ENCODE results near the gene MAP3K4. TPM values are rescaled to one million over a fixed set of nuclear protein-coding genes. Genes with fewer than 3 reads are reported as not detected.
A peak's percentile ranks its signal among the peaks of the same experiment; 100 is the strongest.

The MAP3K4 gene
- total RNA-seq, 1 donor: 31.1 TPM

DNA sequence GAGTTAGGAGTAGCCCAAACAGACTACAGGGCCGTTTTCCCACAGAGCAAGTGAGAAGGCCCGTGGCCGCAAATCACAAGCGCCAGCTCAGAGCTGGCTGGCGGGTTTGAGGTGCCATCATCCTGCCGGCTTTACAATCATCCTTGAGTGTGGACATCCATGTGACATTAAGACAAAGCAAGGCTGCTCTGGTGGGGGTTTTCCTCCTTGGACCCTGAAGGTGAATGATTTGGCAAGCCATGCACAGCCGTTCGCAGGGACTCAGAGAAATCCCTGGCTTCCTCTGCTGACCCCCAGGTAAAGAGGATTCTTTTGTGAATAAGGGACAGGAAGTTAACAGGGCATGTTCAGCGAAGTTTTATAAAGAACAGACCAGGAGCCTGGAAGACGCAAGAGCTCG is 145.1 kb downstream of the MAP3K4 start:
- Histone ChIP-seq H3K27me3 (ENCODE audit: insufficient read depth, low read length) (no peaks in the 10 kb centered on the region), H3K4me1 (ENCODE audit: insufficient read depth, low read length) (peaks cover 12% of the 10 kb centered on the region), H3K27ac (ENCODE audit: low read depth, low read length) (no peak overlapping the region), H3K79me2 (ENCODE audit: insufficient read depth, low read length) (no peaks in the 10 kb centered on the region), H3K4me2 (ENCODE audit: insufficient read depth, low read length) (no peak overlapping the region), H3K36me3 (ENCODE audit: insufficient read depth, low read length) (peaks cover 14% of the 10 kb centered on the region), H4K20me1 (ENCODE audit: insufficient read depth, low read length) (no peaks in the 10 kb centered on the region), H3K9me3 (ENCODE audit: low read depth, low read length) (no peaks in the 10 kb centered on the region), H3K4me3 (ENCODE audit: insufficient read depth, low read length) (no peak overlapping the region), H2AFZ (ENCODE audit: low read length) (no peak overlapping the region)
- TF ChIP-seq, protein P1, sequence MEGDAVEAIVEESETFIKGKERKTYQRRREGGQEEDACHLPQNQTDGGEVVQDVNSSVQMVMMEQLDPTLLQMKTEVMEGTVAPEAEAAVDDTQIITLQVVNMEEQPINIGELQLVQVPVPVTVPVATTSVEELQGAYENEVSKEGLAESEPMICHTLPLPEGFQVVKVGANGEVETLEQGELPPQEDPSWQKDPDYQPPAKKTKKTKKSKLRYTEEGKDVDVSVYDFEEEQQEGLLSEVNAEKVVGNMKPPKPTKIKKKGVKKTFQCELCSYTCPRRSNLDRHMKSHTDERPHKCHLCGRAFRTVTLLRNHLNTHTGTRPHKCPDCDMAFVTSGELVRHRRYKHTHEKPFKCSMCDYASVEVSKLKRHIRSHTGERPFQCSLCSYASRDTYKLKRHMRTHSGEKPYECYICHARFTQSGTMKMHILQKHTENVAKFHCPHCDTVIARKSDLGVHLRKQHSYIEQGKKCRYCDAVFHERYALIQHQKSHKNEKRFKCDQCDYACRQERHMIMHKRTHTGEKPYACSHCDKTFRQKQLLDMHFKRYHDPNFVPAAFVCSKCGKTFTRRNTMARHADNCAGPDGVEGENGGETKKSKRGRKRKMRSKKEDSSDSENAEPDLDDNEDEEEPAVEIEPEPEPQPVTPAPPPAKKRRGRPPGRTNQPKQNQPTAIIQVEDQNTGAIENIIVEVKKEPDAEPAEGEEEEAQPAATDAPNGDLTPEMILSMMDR (IDR thresholded peaks at IDR 0.05; ENCODE audit: extremely low read depth, low read depth, low read length): no peak
- DNase-seq (ENCODE audit: insufficient read length, low spot score, missing footprints): no peak

DNA sequence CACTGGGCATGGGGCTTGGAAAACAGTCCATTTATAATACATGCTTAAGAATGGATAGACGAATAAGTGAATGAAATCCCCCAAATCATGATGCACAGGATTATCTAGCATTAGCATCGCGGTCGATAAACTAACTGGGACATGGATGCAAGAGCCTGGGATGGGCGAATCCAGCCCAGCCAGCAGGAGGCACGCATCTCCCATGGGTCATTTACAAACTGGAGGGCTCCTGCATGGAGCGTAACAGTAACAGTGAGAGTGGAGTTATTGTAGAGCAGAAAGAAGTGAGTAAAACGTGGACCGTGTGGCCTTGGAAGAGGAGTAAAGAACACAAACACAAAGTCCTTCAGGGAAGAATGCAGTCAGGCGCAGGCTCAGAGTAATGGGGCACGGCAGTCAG is 145.8 kb downstream of the MAP3K4 start:
- H2AFZ ChIP-seq (ENCODE audit: low read length): no peak overlapping the region
- H3K27me3 ChIP-seq (ENCODE audit: insufficient read depth, low read length): no peaks in the 10 kb centered on the region
- peaks cover 12% of the 10 kb centered on the region for H3K4me1 ChIP-seq (ENCODE audit: insufficient read depth, low read length)

GRCh38 chr6:161137839-161138542 is 146.4 kb downstream of the MAP3K4 start:
- Histone ChIP-seq H3K27ac (ENCODE audit: low read depth, low read length) (no peak overlapping the region), H3K36me3 (ENCODE audit: insufficient read depth, low read length) (peaks cover 9% of the 10 kb centered on the region), H3K4me2 (ENCODE audit: insufficient read depth, low read length) (no peak overlapping the region), H4K20me1 (ENCODE audit: insufficient read depth, low read length) (no peaks in the 10 kb centered on the region), H3K4me1 (ENCODE audit: insufficient read depth, low read length) (peaks cover 12% of the 10 kb centered on the region), H3K9me3 (ENCODE audit: low read depth, low read length) (no peaks in the 10 kb centered on the region), H3K79me2 (ENCODE audit: insufficient read depth, low read length) (no peaks in the 10 kb centered on the region), H3K27me3 (ENCODE audit: insufficient read depth, low read length) (no peaks in the 10 kb centered on the region), H3K4me3 (ENCODE audit: insufficient read depth, low read length) (no peak overlapping the region), H2AFZ (ENCODE audit: low read length) (no peak overlapping the region)
- DNase-seq (ENCODE audit: insufficient read length, low spot score, missing footprints): peak; percentile 89
- TF ChIP-seq, protein P1 (IDR thresholded peaks at IDR 0.05; ENCODE audit: extremely low read depth, low read depth, low read length): no peak

More for the DNA sequence above, 145.8 kb downstream of the MAP3K4 start:
- H3K4me3 ChIP-seq (ENCODE audit: insufficient read depth, low read length): no peak overlapping the region
- peaks cover 13% of the 10 kb centered on the region for H3K36me3 ChIP-seq (ENCODE audit: insufficient read depth, low read length)
- no peaks in the 10 kb centered on the region for H4K20me1 ChIP-seq (ENCODE audit: insufficient read depth, low read length)
- no peak for DNase-seq (ENCODE audit: insufficient read length, low spot score, missing footprints)
- no peak overlapping the region for H3K4me2 ChIP-seq (ENCODE audit: insufficient read depth, low read length)
- no peaks in the 10 kb centered on the region for H3K79me2 ChIP-seq (ENCODE audit: insufficient read depth, low read length)
- H3K27ac ChIP-seq (ENCODE audit: low read depth, low read length): no peak overlapping the region
- TF ChIP-seq, protein P1 (IDR thresholded peaks at IDR 0.05; ENCODE audit: extremely low read depth, low read depth, low read length): no peak
- no peaks in the 10 kb centered on the region for H3K9me3 ChIP-seq (ENCODE audit: low read depth, low read length)

DNA sequence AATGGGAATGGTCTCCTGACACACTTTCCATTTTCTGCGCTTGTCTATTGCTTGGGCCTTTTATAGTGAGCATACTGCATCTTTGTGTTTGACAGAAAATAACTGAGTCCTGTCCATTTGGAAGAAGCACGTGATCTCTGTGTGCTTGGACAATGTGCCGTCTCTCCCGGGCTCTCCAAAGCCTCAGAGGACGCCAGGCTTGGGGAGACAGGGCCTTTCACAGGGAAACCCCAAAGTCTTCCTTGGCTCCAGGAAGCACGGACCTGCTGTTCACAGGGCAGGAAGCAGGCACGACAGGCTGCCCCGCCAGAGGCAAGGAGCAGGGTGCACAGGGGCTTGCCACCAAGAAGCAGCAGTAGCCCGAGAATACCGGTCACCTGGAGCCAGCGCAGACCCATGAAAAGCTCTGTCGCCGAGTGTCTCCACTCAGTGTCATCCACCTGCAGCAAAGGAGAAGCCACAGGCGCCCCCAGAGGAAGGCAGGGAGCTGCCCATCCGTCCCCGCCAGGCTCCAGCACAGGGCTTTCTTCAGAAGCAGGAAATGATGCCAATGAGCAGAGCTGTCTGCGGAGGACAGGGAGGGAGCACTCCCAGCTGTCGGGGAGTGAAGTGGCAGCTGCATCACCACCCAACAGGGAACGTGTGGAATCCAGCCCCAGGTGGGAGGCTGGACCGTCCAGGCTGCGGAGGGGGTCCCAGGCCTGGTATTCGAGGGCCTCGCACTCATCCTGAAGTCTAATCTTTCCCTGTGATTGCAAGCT is 147.2 kb downstream of the MAP3K4 start:
- H3K27ac ChIP-seq (ENCODE audit: low read depth, low read length): no peak overlapping the region
- no peak overlapping the region for H2AFZ ChIP-seq (ENCODE audit: low read length)
- no peak overlapping the region for H3K4me3 ChIP-seq (ENCODE audit: insufficient read depth, low read length)
- H3K4me2 ChIP-seq (ENCODE audit: insufficient read depth, low read length): no peak overlapping the region
- H3K36me3 ChIP-seq (ENCODE audit: insufficient read depth, low read length): peaks cover 9% of the 10 kb centered on the region
- peaks cover 12% of the 10 kb centered on the region for H3K4me1 ChIP-seq (ENCODE audit: insufficient read depth, low read length)
- no peaks in the 10 kb centered on the region for H3K9me3 ChIP-seq (ENCODE audit: low read depth, low read length)
- no peaks in the 10 kb centered on the region for H3K79me2 ChIP-seq (ENCODE audit: insufficient read depth, low read length)
- TF ChIP-seq, protein P1 (IDR thresholded peaks at IDR 0.05; ENCODE audit: extremely low read depth, low read depth, low read length): no peak
- H4K20me1 ChIP-seq (ENCODE audit: insufficient read depth, low read length): no peaks in the 10 kb centered on the region
- no peak for DNase-seq (ENCODE audit: insufficient read length, low spot score, missing footprints)
- no peaks in the 10 kb centered on the region for H3K27me3 ChIP-seq (ENCODE audit: insufficient read depth, low read length)

All from osteoblast (primary cell).